GM23248 (cell line): ENCODE results near the gene ATP2A2. TPM values are rescaled to one million over a fixed set of nuclear protein-coding genes. Genes with fewer than 3 reads are reported as not detected.

Experiments
- DNase-seq: peaks from one replicate; pipeline ENCODE4 v3.0.0-alpha.2; 2015
- H2AFZ ChIP-seq: fragments of 200-600 bp; sonication (generic); 2 replicates; pipeline ENCODE4 v1.6.1; 2016; ENCODE audit warnings: antibody characterized with exemption
- H3F3A ChIP-seq: fragments of 200-600 bp; sonication (generic); 2 replicates; pipeline ENCODE4 v1.6.1; 2016; ENCODE audit warnings: mild to moderate bottlenecking, antibody characterized with exemption, mixed run types; ENCODE audit not compliant: insufficient read depth
- H3K27ac ChIP-seq: fragments of 200-600 bp; sonication (generic); 2 replicates; pipeline ENCODE4 v1.5.1; 2016; ENCODE audit warnings: mild to moderate bottlenecking
- H3K27me3 ChIP-seq: fragments of 200-600 bp; sonication (generic); replicated peaks from 2 replicates; pipeline ENCODE4 v1.6.1; 2016; ENCODE audit warnings: mild to moderate bottlenecking; ENCODE audit not compliant: insufficient read depth
- H3K36me3 ChIP-seq: fragments of 200-600 bp; sonication (generic); 2 replicates; pipeline ENCODE4 v1.6.1; 2016; ENCODE audit warnings: low read depth, mild to moderate bottlenecking
- H3K4me1 ChIP-seq: fragments of 200-600 bp; sonication (generic); 2 replicates; pipeline ENCODE4 v1.6.1; 2016; ENCODE audit warnings: mild to moderate bottlenecking; ENCODE audit not compliant: insufficient read depth
- H3K4me2 ChIP-seq: fragments of 200-600 bp; sonication (generic); one replicate; pipeline ENCODE4 v1.6.1; 2016; ENCODE audit warnings: mild to moderate bottlenecking; ENCODE audit not compliant: unreplicated experiment
- H3K4me3 ChIP-seq: fragments of 200-600 bp; sonication (generic); 2 replicates; pipeline ENCODE4 v1.5.1; 2016; ENCODE audit warnings: mild to moderate bottlenecking
- H3K79me2 ChIP-seq: fragments of 200-600 bp; sonication (generic); 2 replicates; pipeline ENCODE4 v1.6.1; 2016; ENCODE audit warnings: mild to moderate bottlenecking; ENCODE audit not compliant: insufficient read depth
- H3K9ac ChIP-seq: fragments of 200-600 bp; sonication (generic); 2 replicates; pipeline ENCODE4 v1.6.1; 2016; ENCODE audit warnings: mild to moderate bottlenecking
- H3K9me2 ChIP-seq: fragments of 200-600 bp; sonication (generic); 2 replicates; pipeline ENCODE4 v1.6.1; 2016; ENCODE audit warnings: mixed run types, mild to moderate bottlenecking, moderate library complexity; ENCODE audit not compliant: insufficient read depth
- H3K9me3 ChIP-seq: fragments of 200-600 bp; sonication (generic); one replicate; pipeline ENCODE4 v1.6.1; 2017; ENCODE audit warnings: low read depth
- H4K20me1 ChIP-seq: fragments of 200-600 bp; sonication (generic); 2 replicates; pipeline ENCODE4 v1.6.0; 2016; ENCODE audit not compliant: insufficient read depth
- EZH2 ChIP-seq: fragments of 200-600 bp; sonication (generic); IDR thresholded peaks from 2 replicates; pipeline ENCODE4 v1.6.1; 2018; ENCODE audit warnings: antibody characterized with exemption, mild to moderate bottlenecking; ENCODE audit not compliant: insufficient read depth, poor library complexity, severe bottlenecking
- EZH2phosphoT487 ChIP-seq: fragments of 200-600 bp; sonication (generic); IDR thresholded peaks from 2 replicates; pipeline ENCODE4 v1.6.1; 2018; ENCODE audit warnings: antibody characterized with exemption, moderate library complexity, mild to moderate bottlenecking, low read depth; ENCODE audit not compliant: insufficient read depth
- WGBS, 2 experiments: methylation state at CpG; one replicate each; pipeline ENCODE4 v1.1.6; 2015 to 2017; ENCODE audit warnings: low lambda C conversion rate in 2 of 2, low coverage in 1 of 2; ENCODE audit errors: missing lambda C conversion rate in 2 of 2; 5-methylcytosine and 5-hydroxymethylcytosine counted together
- in situ Hi-C: fragments of 300-500 bp; cut with MboI; formaldehyde crosslinking; loops from 2 replicates; pipeline ENCODE4 v1.15.0; 2020
- polyA plus RNA-seq: library from polyadenylated mRNA; unstranded; fragments of >200 nt; fragmentation: Nextera tagmentation; extraction: Ambion mirVana; gene quantifications from 2 replicates; pipeline ENCODE4 v1.2.1, GENCODE V29; 2016
- small RNA-seq: library from RNA; depleted of rRNA; stranded (forward); fragments of <200 nt; gene quantifications from one replicate; pipeline ENCODE3, GENCODE V24; 2014; ENCODE audit warnings: low read depth, low replicate concordance
- total RNA-seq: library from RNA; depleted of rRNA; stranded (reverse); fragments of >200 nt; shearing (Covaris generic); gene quantifications from 2 replicates; pipeline ENCODE4 v1.2.3, GENCODE V29; 2014; rRNA removed

Gene ATP2A2
- total and polyA plus RNA-seq, 2 experiments from 2014 or later, result 29.5 to 142 TPM

GRCh38 chr12:110379197-110379596 lies 98.2 kb downstream of the ATP2A2 start:
- DNase-seq, result no peak

GRCh38 chr12:110379631-110380030 lies 98.6 kb downstream of the ATP2A2 start:
- no peak overlapping the region for H2AFZ ChIP-seq
- no peaks in the 10 kb centered on the region for H4K20me1 ChIP-seq
- H3K79me2 ChIP-seq, result no peaks in the 10 kb centered on the region
- H3F3A ChIP-seq, result peaks cover 5% of the 10 kb centered on the region; the same call in 1 of the 2 replicates
- no peak overlapping the region for H3K4me2 ChIP-seq
- WGBS, 2 experiments, result 71 to 75% methylated on average over 2 of the region's 2 CpGs
- H3K9me3 ChIP-seq, result no peaks in the 10 kb centered on the region
- H3K36me3 ChIP-seq, result peaks cover 50% of the 10 kb centered on the region
- H3K4me3 ChIP-seq, result no peak overlapping the region
- no peak overlapping the region for H3K9ac ChIP-seq
- H3K9me2 ChIP-seq, result no peaks in the 10 kb centered on the region
- no peaks in the 10 kb centered on the region for H3K27me3 ChIP-seq
- TF ChIP-seq EZH2phosphoT487 (no peak), EZH2 (no peak)
- in situ Hi-C loops, result no loop called here
- H3K4me1 ChIP-seq, result no peaks in the 10 kb centered on the region
- DNase-seq, result no peak
- no peak overlapping the region for H3K27ac ChIP-seq

More at GRCh38 chr12:110379197-110379596, 98.2 kb downstream of the ATP2A2 start:
- Histone ChIP-seq H3K79me2 (no peaks in the 10 kb centered on the region), H3K9me2 (no peaks in the 10 kb centered on the region), H3K27me3 (no peaks in the 10 kb centered on the region), H3K27ac (no peak overlapping the region), H3K4me2 (no peak overlapping the region), H3K4me3 (no peak overlapping the region), H3F3A (peaks cover 5% of the 10 kb centered on the region; the same call in 1 of the 2 replicates), H3K9me3 (no peaks in the 10 kb centered on the region), H3K9ac (no peak overlapping the region), H3K4me1 (no peaks in the 10 kb centered on the region), H2AFZ (no peak overlapping the region), H4K20me1 (no peaks in the 10 kb centered on the region), H3K36me3 (peaks cover 54% of the 10 kb centered on the region)
- 94 to 97% methylated on average over 3 of the region's 3 CpGs for WGBS, 2 experiments
- in situ Hi-C loops, result no loop called here
- TF ChIP-seq EZH2 (no peak), EZH2phosphoT487 (no peak)

- Histone ChIP-seq H3K9me2 (no peaks in the 10 kb centered on the region), H3F3A (peaks cover 6% of the 10 kb centered on the region), H3K4me2 (no peak overlapping the region), H3K9me3 (no peaks in the 10 kb centered on the region), H3K36me3 (peaks cover 49% of the 10 kb centered on the region), H3K79me2 (no peaks in the 10 kb centered on the region; the same call in 1 of the 2 replicates), H2AFZ (no peak overlapping the region), H4K20me1 (no peaks in the 10 kb centered on the region), H3K9ac (no peak overlapping the region), H3K27ac (no peak overlapping the region), H3K27me3 (no peaks in the 10 kb centered on the region), H3K4me3 (no peak overlapping the region), H3K4me1 (no peaks in the 10 kb centered on the region)
- TF ChIP-seq EZH2phosphoT487 (no peak), EZH2 (no peak)
- DNase-seq, result no peak
- WGBS, 2 experiments, result 94 to 95% methylated on average over 4 of the region's 4 CpGs
- in situ Hi-C loops, result no loop called here
Measured at GRCh38 chr12:110382683-110383082, 101.6 kb downstream of the ATP2A2 start.

Small RNA genes lying within 50 kb of the gene (small RNA-seq; reads per million reads assigned to genes)
- not detected for gene RN7SL769P

Other genes starting within 250 kb of the ATP2A2 start
- 21.2 and 29.7 TPM in 2 replicates for gene C12orf76, start 232.7 kb upstream of the ATP2A2 start, total RNA-seq
- 8.5 and 12.3 TPM in 2 replicates for gene C12orf76, start 232.7 kb upstream of the ATP2A2 start, polyA plus RNA-seq
- gene IFT81, start 156.9 kb upstream of the ATP2A2 start, total RNA-seq, result 9.5 and 9.7 TPM in 2 replicates
- 10.6 and 14.0 TPM in 2 replicates for gene IFT81, start 156.9 kb upstream of the ATP2A2 start, polyA plus RNA-seq
- gene ANAPC7, start 122.5 kb downstream of the ATP2A2 start, total RNA-seq, result 46.5 and 50.2 TPM in 2 replicates
- 35.5 and 38.7 TPM in 2 replicates for gene ANAPC7, start 122.5 kb downstream of the ATP2A2 start, polyA plus RNA-seq
- 552 and 686 TPM in 2 replicates for gene ARPC3, start 169.1 kb downstream of the ATP2A2 start, total RNA-seq
- 503 and 511 TPM in 2 replicates for gene ARPC3, start 169.1 kb downstream of the ATP2A2 start, polyA plus RNA-seq
- gene GPN3, start 187.0 kb downstream of the ATP2A2 start, total RNA-seq, result 18.4 and 33.4 TPM in 2 replicates
- 43.5 and 47.4 TPM in 2 replicates for gene GPN3, start 187.0 kb downstream of the ATP2A2 start, polyA plus RNA-seq
- gene FAM216A, start 187.6 kb downstream of the ATP2A2 start, total RNA-seq, result 11.5 and 18.1 TPM in 2 replicates
- gene FAM216A, start 187.6 kb downstream of the ATP2A2 start, polyA plus RNA-seq, result 25.2 and 25.8 TPM in 2 replicates
- gene VPS29, start 220.9 kb downstream of the ATP2A2 start, total RNA-seq, result 61.2 and 72.3 TPM in 2 replicates
- gene VPS29, start 220.9 kb downstream of the ATP2A2 start, polyA plus RNA-seq, result 202 and 206 TPM in 2 replicates
- gene RAD9B, start 221.1 kb downstream of the ATP2A2 start, total RNA-seq, result 0.13 and 0.97 TPM in 2 replicates
- gene RAD9B, start 221.1 kb downstream of the ATP2A2 start, polyA plus RNA-seq, result 0.19 and 0.22 TPM in 2 replicates